ENCODE data around the gene IL1R2. TPM values are rescaled to one million over a fixed set of nuclear protein-coding genes. Genes with fewer than 3 reads are reported as not detected.

The IL1R2 gene
- total and polyA plus RNA-seq, 9 of the 15 experiments (the other 6 are each of a cell fraction or from before 2014, with no cell fraction given): 0.13 TPM; not detected in 8

DNA sequence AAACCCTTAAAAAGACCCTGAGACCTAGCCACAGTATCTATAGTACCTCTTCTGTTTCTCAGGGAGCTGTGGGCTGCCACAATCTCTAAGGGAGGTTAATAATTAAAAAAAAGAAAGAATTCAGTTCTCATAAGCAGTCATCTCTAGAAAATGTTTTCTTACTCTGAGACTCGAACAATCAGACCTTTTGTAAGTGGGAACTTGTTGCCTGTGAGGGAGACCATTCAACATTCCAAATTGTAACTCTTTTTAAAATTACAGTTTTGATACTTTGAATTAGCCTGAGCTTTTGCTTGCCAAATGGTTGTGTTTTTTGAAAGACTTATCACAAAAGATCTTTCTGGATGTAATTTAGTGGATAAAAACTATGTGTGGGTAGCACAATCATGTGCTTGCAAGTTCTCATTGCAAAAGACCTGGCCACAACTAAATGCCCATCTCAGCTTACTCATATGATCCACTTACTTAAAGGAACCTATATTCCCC, 33.3 kb downstream of the IL1R2 start (continued):
- TF ChIP-seq, protein P1, sequence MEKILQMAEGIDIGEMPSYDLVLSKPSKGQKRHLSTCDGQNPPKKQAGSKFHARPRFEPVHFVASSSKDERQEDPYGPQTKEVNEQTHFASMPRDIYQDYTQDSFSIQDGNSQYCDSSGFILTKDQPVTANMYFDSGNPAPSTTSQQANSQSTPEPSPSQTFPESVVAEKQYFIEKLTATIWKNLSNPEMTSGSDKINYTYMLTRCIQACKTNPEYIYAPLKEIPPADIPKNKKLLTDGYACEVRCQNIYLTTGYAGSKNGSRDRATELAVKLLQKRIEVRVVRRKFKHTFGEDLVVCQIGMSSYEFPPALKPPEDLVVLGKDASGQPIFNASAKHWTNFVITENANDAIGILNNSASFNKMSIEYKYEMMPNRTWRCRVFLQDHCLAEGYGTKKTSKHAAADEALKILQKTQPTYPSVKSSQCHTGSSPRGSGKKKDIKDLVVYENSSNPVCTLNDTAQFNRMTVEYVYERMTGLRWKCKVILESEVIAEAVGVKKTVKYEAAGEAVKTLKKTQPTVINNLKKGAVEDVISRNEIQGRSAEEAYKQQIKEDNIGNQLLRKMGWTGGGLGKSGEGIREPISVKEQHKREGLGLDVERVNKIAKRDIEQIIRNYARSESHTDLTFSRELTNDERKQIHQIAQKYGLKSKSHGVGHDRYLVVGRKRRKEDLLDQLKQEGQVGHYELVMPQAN (IDR thresholded peaks at IDR 0.05; ENCODE audit: borderline replicate concordance): no peak
- TF ChIP-seq ZNF785 (CRISPR knock-in tag; IDR thresholded peaks at IDR 0.05) (no peak), ZNF384 (IDR thresholded peaks at IDR 0.05; ENCODE audit: low read depth, low read length) (no peak), MTA2 (IDR thresholded peaks at IDR 0.05; ENCODE audit: low read depth) (no peak), FOXJ2 (tag; IDR thresholded peaks at IDR 0.05) (no peak)

DNA sequence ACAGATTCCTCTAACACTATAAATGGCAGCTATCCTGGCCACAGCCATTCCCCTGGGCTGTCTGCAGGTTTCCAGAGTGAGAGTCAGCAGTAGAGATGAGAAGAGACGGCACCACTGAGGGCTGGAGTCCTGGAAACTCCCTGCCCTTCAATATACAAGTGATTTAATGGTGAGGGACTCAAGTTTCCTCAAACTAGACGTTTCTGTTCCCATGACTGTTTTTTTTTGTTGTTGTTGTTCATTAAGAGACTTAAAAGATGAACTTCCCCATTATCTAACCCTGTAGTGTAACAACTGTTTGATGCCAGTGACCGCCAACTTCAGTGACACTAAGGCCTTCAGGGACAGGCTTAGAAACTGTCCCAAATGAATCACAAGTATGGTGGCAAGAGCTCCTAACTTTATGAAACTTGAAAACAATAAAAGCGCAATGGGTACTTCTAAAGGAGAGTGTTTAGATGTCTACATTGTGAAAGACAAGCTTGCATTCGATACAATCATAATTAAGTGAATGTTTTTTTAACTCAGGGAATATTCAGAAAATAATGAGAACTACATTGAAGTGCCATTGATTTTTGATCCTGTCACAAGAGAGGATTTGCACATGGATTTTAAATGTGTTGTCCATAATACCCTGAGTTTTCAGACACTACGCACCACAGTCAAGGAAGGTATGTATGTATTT, 34.0 kb downstream of the IL1R2 start:
- H3K4me3 ChIP-seq: no peak overlapping the region
- POLR2A ChIA-PET: interaction anchor here (1.4 kb wide), 1 partner anchor 116 kb away, joined by 6 read pairs; no protein-coding TSS in a partner anchor
- intact Hi-C loops (cut with micrococcal nuclease): no loop called here
- H4K20me1 ChIP-seq (replicated peaks; ENCODE audit: control insufficient read depth, insufficient read depth, low read length): no peaks in the 10 kb centered on the region; the same call in 1 of the 2 replicates
- no peak overlapping the region for H3K9ac ChIP-seq (ENCODE audit: insufficient read depth in 1 of 2, low read depth in 2 of 2, low read length in 2 of 2)
- FAIRE-seq: no peak
- H2AFZ ChIP-seq (ENCODE audit: low read depth, low read length): no peak overlapping the region
- no peaks in the 10 kb centered on the region for H3K9me3 ChIP-seq (replicated peaks; ENCODE audit: control insufficient read depth, insufficient read depth, low read depth, low read length)
- CTCF ChIA-PET (ENCODE audit: low intra/inter-chr PET ratio): no interaction called here
- no peak for DNase-seq (ENCODE audit: extremely low read depth in 1 of 4, low spot score in 3 of 4)
- H3K9me1 ChIP-seq (ENCODE audit: control insufficient read depth, insufficient read depth, low read length): no peaks in the 10 kb centered on the region
- no peaks in the 10 kb centered on the region for H3K79me2 ChIP-seq (ENCODE audit: control insufficient read depth, insufficient read depth, low read length)
- in situ Hi-C loops (cut with MboI): no loop called here
- 59% methylated on average over 6 of the region's 6 CpGs for WGBS (ENCODE audit: insufficient coverage, low coverage, missing lambda C conversion rate)
- H3K4me2 ChIP-seq (ENCODE audit: insufficient read depth, low read length): no peak overlapping the region
- no peak overlapping the region for H3K27ac ChIP-seq (ENCODE audit: extremely low read depth, low read depth, low read length)
- H3K4me1 ChIP-seq (replicated peaks in 1 of 2; ENCODE audit: control insufficient read depth in 2 of 2, insufficient read depth in 2 of 2, low read length in 2 of 2): peaks cover 0 to 6% of the 10 kb centered on the region in 2 experiments; a peak in 2 of 5 replicates
- no peaks in the 10 kb centered on the region; the same call in 2 of the 3 replicates for H3K36me3 ChIP-seq (ENCODE audit: control insufficient read depth, insufficient read depth, low read length)
- ATAC-seq: no peak
- no peaks in the 10 kb centered on the region; a peak in 1 of 5 replicates for H3K27me3 ChIP-seq (ENCODE audit: control insufficient read depth in 2 of 2, insufficient read depth in 2 of 2, low read length in 2 of 2)
- no TSS peak for BruUV-seq (replicated peaks)
- TF ChIP-seq FOS (IDR thresholded peaks at IDR 0.05; ENCODE audit: extremely low read depth, insufficient read length) (no peak), CCNT2 (IDR thresholded peaks at IDR 0.05; ENCODE audit: borderline replicate concordance, extremely low read depth, insufficient read length, low read depth, low read length) (no peak), GATAD2B (IDR thresholded peaks at IDR 0.05; ENCODE audit: borderline replicate concordance) (no peak), CEBPB (tag; IDR thresholded peaks at IDR 0.05) (no peak), NR3C1 (CRISPR knock-in tag; IDR thresholded peaks at IDR 0.05) (no peak), YBX1 (IDR thresholded peaks at IDR 0.05) (no peak), ZNF239 (CRISPR knock-in tag; IDR thresholded peaks at IDR 0.05) (no peak), ZNF384 (IDR thresholded peaks at IDR 0.05; ENCODE audit: low read depth, low read length) (no peak), ZBTB7A (IDR thresholded peaks at IDR 0.05; ENCODE audit: borderline replicate concordance, control insufficient read depth, low read depth, low read length) (no peak), ETV5 (CRISPR knock-in tag; IDR thresholded peaks at IDR 0.05; ENCODE audit: low read depth) (no peak)
- TF ChIP-seq, protein P2, sequence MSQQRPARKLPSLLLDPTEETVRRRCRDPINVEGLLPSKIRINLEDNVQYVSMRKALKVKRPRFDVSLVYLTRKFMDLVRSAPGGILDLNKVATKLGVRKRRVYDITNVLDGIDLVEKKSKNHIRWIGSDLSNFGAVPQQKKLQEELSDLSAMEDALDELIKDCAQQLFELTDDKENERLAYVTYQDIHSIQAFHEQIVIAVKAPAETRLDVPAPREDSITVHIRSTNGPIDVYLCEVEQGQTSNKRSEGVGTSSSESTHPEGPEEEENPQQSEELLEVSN (IDR thresholded peaks at IDR 0.05; ENCODE audit: borderline replicate concordance in 1 of 2, extremely low read depth in 1 of 2, insufficient read depth in 1 of 2, insufficient read length in 1 of 2, low read depth in 1 of 2, low read length in 1 of 2, poor library complexity in 1 of 2, severe bottlenecking in 1 of 2): no peak
- TF ChIP-seq, protein P3, sequence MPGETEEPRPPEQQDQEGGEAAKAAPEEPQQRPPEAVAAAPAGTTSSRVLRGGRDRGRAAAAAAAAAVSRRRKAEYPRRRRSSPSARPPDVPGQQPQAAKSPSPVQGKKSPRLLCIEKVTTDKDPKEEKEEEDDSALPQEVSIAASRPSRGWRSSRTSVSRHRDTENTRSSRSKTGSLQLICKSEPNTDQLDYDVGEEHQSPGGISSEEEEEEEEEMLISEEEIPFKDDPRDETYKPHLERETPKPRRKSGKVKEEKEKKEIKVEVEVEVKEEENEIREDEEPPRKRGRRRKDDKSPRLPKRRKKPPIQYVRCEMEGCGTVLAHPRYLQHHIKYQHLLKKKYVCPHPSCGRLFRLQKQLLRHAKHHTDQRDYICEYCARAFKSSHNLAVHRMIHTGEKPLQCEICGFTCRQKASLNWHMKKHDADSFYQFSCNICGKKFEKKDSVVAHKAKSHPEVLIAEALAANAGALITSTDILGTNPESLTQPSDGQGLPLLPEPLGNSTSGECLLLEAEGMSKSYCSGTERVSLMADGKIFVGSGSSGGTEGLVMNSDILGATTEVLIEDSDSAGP (CRISPR knock-in tag; IDR thresholded peaks at IDR 0.05): no peak

All from K562 (cell line).